IMR-90 (cell line): Measurements from ENCODE around the gene HNRNPA3. TPM values are rescaled to one million over a fixed set of nuclear protein-coding genes. Genes with fewer than 3 reads are reported as not detected.
"Not testable (repeated sequence)": the region's sequence is repeated elsewhere in the genome, so short reads cannot be mapped to it uniquely, and the experiment has no call there.

Experiments
- ATAC-seq: fragments of 200-7000 bp; cut with Tn5 transposase; 2 replicates; pipeline ENCODE4 v1.9.1; 2020; ENCODE audit warnings: low read depth, mild to moderate bottlenecking, moderate library complexity
- BruUV-seq: library from RNA; stranded (reverse); fragments of 400-500 nt; replicated peaks from 2 replicates; lab custom pipeline; 2021; lab: Mats Ljungman, UMichigan
- CTCF ChIA-PET: fragments of 300-600 bp; formaldehyde crosslinking; extraction: SDS; loops from one replicate; lab custom pipeline; 2021; ENCODE audit warnings: antibody characterized with exemption; lab: Yijun Ruan, JAX
- POLR2A ChIA-PET: fragments of 300-600 bp; sonication (Branson Sonifier 250); formaldehyde crosslinking; loops from one replicate; lab custom pipeline; 2022; ENCODE audit warnings: antibody characterized with exemption; ENCODE audit not compliant: unreplicated experiment; lab: Charles Lee
- DNase-seq: peaks from one replicate; pipeline ENCODE4 v3.0.0; 2013
- H2AFZ ChIP-seq: replicated peaks from 2 replicates; pipeline ENCODE3; 2013; ENCODE audit warnings: low read length, mild to moderate bottlenecking; ENCODE audit not compliant: poor library complexity
- H2AK5ac ChIP-seq: 2 replicates; pipeline ENCODE4 v1.6.1; 2013; ENCODE audit warnings: low read depth, low read length, inconsistent platforms
- H2AK9ac ChIP-seq: replicated peaks from 2 replicates; pipeline ENCODE3; 2013; ENCODE audit warnings: mild to moderate bottlenecking, low read depth, low read length, moderate library complexity; ENCODE audit not compliant: poor library complexity
- H2BK120ac ChIP-seq: 2 replicates; pipeline ENCODE4 v1.6.1; 2013; ENCODE audit warnings: low read depth, low read length, inconsistent platforms
- H2BK15ac ChIP-seq: 3 replicates; pipeline ENCODE4 v1.6.1; 2013; ENCODE audit warnings: low read depth, low read length, inconsistent platforms
- H2BK20ac ChIP-seq: 2 replicates; pipeline ENCODE4 v1.6.1; 2013; ENCODE audit warnings: low read depth, mild to moderate bottlenecking, inconsistent platforms, low read length, moderate library complexity
- H2BK5ac ChIP-seq: 2 replicates; pipeline ENCODE4 v1.6.1; 2013; ENCODE audit warnings: mild to moderate bottlenecking, low read depth, low read length, inconsistent platforms; ENCODE audit not compliant: poor library complexity, severe bottlenecking
- H3K14ac ChIP-seq: replicated peaks from 2 replicates; pipeline ENCODE4 v1.6.1; 2013; ENCODE audit warnings: low read depth, low read length, inconsistent platforms
- H3K18ac ChIP-seq: 2 replicates; pipeline ENCODE4 v1.6.1; 2013; ENCODE audit warnings: low read depth, low read length, control low read depth
- H3K23ac ChIP-seq: 2 replicates; pipeline ENCODE4 v1.6.1; 2013; ENCODE audit warnings: low read depth, low read length, inconsistent platforms
- H3K27ac ChIP-seq: 2 replicates; pipeline ENCODE4 v1.5.1; 2013; ENCODE audit warnings: mild to moderate bottlenecking, control low read depth, low read length; ENCODE audit not compliant: insufficient read depth
- H3K27me3 ChIP-seq: 2 replicates; pipeline ENCODE4 v1.6.1; 2013; ENCODE audit warnings: low read length; ENCODE audit not compliant: control insufficient read depth, insufficient read depth
- H3K36me3 ChIP-seq: 2 replicates; pipeline ENCODE4 v1.6.1; 2013; ENCODE audit warnings: low read length, mixed read lengths; ENCODE audit not compliant: control insufficient read depth, insufficient read depth
- H3K4ac ChIP-seq: 2 replicates; pipeline ENCODE4 v1.6.1; 2013; ENCODE audit warnings: low read depth, low read length, inconsistent platforms
- H3K4me1 ChIP-seq: 2 replicates; pipeline ENCODE4 v1.6.1; 2013; ENCODE audit warnings: low read length, mixed read lengths; ENCODE audit not compliant: control insufficient read depth, insufficient read depth
- H3K4me2 ChIP-seq: 2 replicates; pipeline ENCODE4 v1.6.1; 2013; ENCODE audit warnings: low read depth, mild to moderate bottlenecking, control low read depth, low read length, moderate library complexity
- H3K4me3 ChIP-seq: 2 replicates; pipeline ENCODE4 v1.5.1; 2013; ENCODE audit warnings: low read depth, mild to moderate bottlenecking, control low read depth, low read length, moderate library complexity; ENCODE audit not compliant: insufficient read depth
- H3K56ac ChIP-seq: 2 replicates; pipeline ENCODE4 v1.6.1; 2013; ENCODE audit warnings: low read length, inconsistent platforms; ENCODE audit not compliant: insufficient read depth; ENCODE audit errors: extremely low read depth
- H3K79me1 ChIP-seq, 2 experiments: 2 replicates each; pipeline ENCODE4 v1.6.1; 2013; ENCODE audit warnings: low read length in 2 of 2, inconsistent platforms in 1 of 2, low read depth in 1 of 2
- H3K9ac ChIP-seq: 2 replicates; pipeline ENCODE4 v1.6.1; 2013; ENCODE audit warnings: low read depth, low read length, control low read depth
- H3K9me1 ChIP-seq: 2 replicates; pipeline ENCODE4 v1.6.1; 2013; ENCODE audit warnings: low read length, inconsistent platforms; ENCODE audit not compliant: insufficient read depth
- H3K9me3 ChIP-seq: 2 replicates; pipeline ENCODE4 v1.6.1; 2013; ENCODE audit warnings: low read length; ENCODE audit not compliant: control insufficient read depth, insufficient read depth
- H4K20me1 ChIP-seq: 2 replicates; pipeline ENCODE4 v1.6.1; 2013; ENCODE audit warnings: low read length, inconsistent platforms; ENCODE audit not compliant: insufficient read depth
- H4K5ac ChIP-seq: 2 replicates; pipeline ENCODE4 v1.6.1; 2013; ENCODE audit warnings: mild to moderate bottlenecking, low read depth, low read length, control low read depth
- H4K8ac ChIP-seq, 2 experiments: 2 replicates each; pipeline ENCODE4 v1.6.1; 2013; ENCODE audit warnings: low read depth in 2 of 2, low read length in 2 of 2, control low read depth in 1 of 2, inconsistent platforms in 1 of 2
- H4K91ac ChIP-seq: 2 replicates; pipeline ENCODE4 v1.6.1; 2013; ENCODE audit warnings: low read depth, low read length, inconsistent platforms; ENCODE audit not compliant: insufficient read depth
- dilution Hi-C: fragments of 300-500 bp; cut with HindIII; formaldehyde crosslinking; loops from one replicate; pipeline ENCODE4 v1.14.3; 2018; ENCODE audit warnings: low sequenced_read_pairs; ENCODE audit not compliant: unreplicated experiment
- in situ Hi-C: fragments of 300-500 bp; cut with MboI; formaldehyde crosslinking; loops from 3 replicates; pipeline ENCODE4 v1.14.3; 2019; ENCODE audit warnings: low sequenced_read_pairs, inconsistent platforms, mixed read lengths
- intact Hi-C: fragments of 100-400 bp; cut with micrococcal nuclease; formaldehyde crosslinking; loops from 2 replicates; pipeline ENCODE4 v1.10.0; 2022
- polyA plus RNA-seq, 3 experiments: library from polyadenylated mRNA; depleted of rRNA; stranded (reverse); fragments of >200 nt; gene quantifications; 2 replicates each; pipeline ENCODE4 v1.2.3, GENCODE V29; 2012; ENCODE audit warnings: low replicate concordance in 1 of 3
- total RNA-seq: library from RNA; depleted of rRNA; stranded (reverse); fragments of >200 nt; gene quantifications from 2 replicates; pipeline ENCODE4 v1.2.3, GENCODE V29; 2012

The HNRNPA3 gene
- total and polyA plus RNA-seq, 2 of the 4 experiments (the other 2 are of a cell fraction) = 18.6 to 111 TPM

- H3K27ac ChIP-seq, H3K4me1 ChIP-seq, H3K56ac ChIP-seq, H2BK5ac ChIP-seq, H3K18ac ChIP-seq, in situ Hi-C loops, dilution Hi-C loops, H3K4me3 ChIP-seq, CTCF ChIA-PET, DNase-seq, H2AK5ac ChIP-seq, H2BK20ac ChIP-seq, H4K8ac ChIP-seq, BruUV-seq, POLR2A ChIA-PET, ATAC-seq, H2BK120ac ChIP-seq, H3K9me1 ChIP-seq, H3K4me2 ChIP-seq, intact Hi-C loops, H2BK15ac ChIP-seq, H2AFZ ChIP-seq, H3K9ac ChIP-seq, H3K9me3 ChIP-seq, H2AK9ac ChIP-seq, H3K4ac ChIP-seq, H3K14ac ChIP-seq, H3K23ac ChIP-seq, H4K91ac ChIP-seq, H3K27me3 ChIP-seq, H4K5ac ChIP-seq: not testable (repeated sequence)
- H3K79me1 ChIP-seq = peaks cover 9 to 29% of the 10 kb centered on the region in 2 experiments
- peaks cover 35% of the 10 kb centered on the region; the same call in 1 of the 2 replicates for H4K20me1 ChIP-seq
- H3K36me3 ChIP-seq = peaks cover 23% of the 10 kb centered on the region
Measured at GRCh38 chr2:177223436-177223835, 10.8 kb downstream of the HNRNPA3 start.
